Measurements from ENCODE around the gene MOCS1. TPM values are rescaled to one million over a fixed set of nuclear protein-coding genes. Genes with fewer than 3 reads are reported as not detected.
"Not testable (repeated sequence)": the region's sequence is repeated elsewhere in the genome, so short reads cannot be mapped to it uniquely, and the experiment has no call there.

The MOCS1 gene
- polyA plus RNA-seq (2013, experiment 1 of 2) = 12.4 TPM
- 12.4 TPM for polyA plus RNA-seq (2013, experiment 2 of 2)

GRCh38 chr6:39934131-39934757, at the start of gene MOCS1:
Gene MOCS1, minus strand, starts transcription at chr6:39934462. Its CDS starts 45 bp downstream, at chr6:39934417.
- 0 to 1% methylated on average over 34 to 44 of the region's 46 CpGs for WGBS, 2 experiments (ENCODE audit: insufficient coverage in 2 of 2)
- Histone ChIP-seq H3K4me1 (ENCODE audit: control insufficient read depth, insufficient read depth, low read length, poor library complexity, severe bottlenecking) (peaks cover 16% of the 10 kb centered on the region), H3K4me3 (ENCODE audit: extremely low read depth, insufficient read depth, low read length, poor library complexity, severe bottlenecking) (peak within 1 kb of the TSS; percentile 70), H3K36me3 (ENCODE audit: control insufficient read depth, insufficient read depth, low read length) (no peaks in the 10 kb centered on the region), H3K27ac (ENCODE audit: low read depth, low read length, severe bottlenecking) (no peak within 1 kb of the TSS), H3K9me3 (ENCODE audit: control insufficient read depth, low read length) (no peaks in the 10 kb centered on the region)

- no peaks in the 10 kb centered on the region for H3K36me3 ChIP-seq (ENCODE audit: control insufficient read depth, insufficient read depth, low read length)
- no peaks in the 10 kb centered on the region for H3K9me3 ChIP-seq (ENCODE audit: control insufficient read depth, low read length)
- H3K27ac ChIP-seq (ENCODE audit: low read depth, low read length, severe bottlenecking) = no peak overlapping the region
- no peak overlapping the region for H3K4me3 ChIP-seq (ENCODE audit: extremely low read depth, insufficient read depth, low read length, poor library complexity, severe bottlenecking)
- peaks cover 4% of the 10 kb centered on the region for H3K4me1 ChIP-seq (ENCODE audit: control insufficient read depth, insufficient read depth, low read length, poor library complexity, severe bottlenecking)
These were observed 49.8 kb upstream of the MOCS1 start for GRCh38 chr6:39984051-39984450.

GRCh38 chr6:39983193-39983592, 48.9 kb upstream of the MOCS1 start:
- H3K27ac ChIP-seq (ENCODE audit: low read depth, low read length, severe bottlenecking) = no peak overlapping the region
- no peaks in the 10 kb centered on the region for H3K9me3 ChIP-seq (ENCODE audit: control insufficient read depth, low read length)
- no peak overlapping the region for H3K4me3 ChIP-seq (ENCODE audit: extremely low read depth, insufficient read depth, low read length, poor library complexity, severe bottlenecking)

GRCh38 chr6:39982720-39983119, 48.5 kb upstream of the MOCS1 start:
- Histone ChIP-seq H3K27ac (ENCODE audit: low read depth, low read length, severe bottlenecking) (no peak overlapping the region), H3K36me3 (ENCODE audit: control insufficient read depth, insufficient read depth, low read length) (no peaks in the 10 kb centered on the region), H3K4me1 (ENCODE audit: control insufficient read depth, insufficient read depth, low read length, poor library complexity, severe bottlenecking) (peaks cover 4% of the 10 kb centered on the region), H3K4me3 (ENCODE audit: extremely low read depth, insufficient read depth, low read length, poor library complexity, severe bottlenecking) (no peak overlapping the region), H3K9me3 (ENCODE audit: control insufficient read depth, low read length) (no peaks in the 10 kb centered on the region)

More at GRCh38 chr6:39983193-39983592, 48.9 kb upstream of the MOCS1 start:
- Histone ChIP-seq H3K4me1 (ENCODE audit: control insufficient read depth, insufficient read depth, low read length, poor library complexity, severe bottlenecking) (peaks cover 4% of the 10 kb centered on the region), H3K36me3 (ENCODE audit: control insufficient read depth, insufficient read depth, low read length) (no peaks in the 10 kb centered on the region)

GRCh38 chr6:39980839-39981580, 46.7 kb upstream of the MOCS1 start:
- peaks cover 4% of the 10 kb centered on the region for H3K4me1 ChIP-seq (ENCODE audit: control insufficient read depth, insufficient read depth, low read length, poor library complexity, severe bottlenecking)
- WGBS, 2 experiments (ENCODE audit: insufficient coverage in 2 of 2) = 75 to 77% methylated on average over 3 of the region's 3 CpGs
- H3K9me3 ChIP-seq (ENCODE audit: control insufficient read depth, low read length) = no peaks in the 10 kb centered on the region
- H3K36me3 ChIP-seq (ENCODE audit: control insufficient read depth, insufficient read depth, low read length) = no peaks in the 10 kb centered on the region
- H3K27ac ChIP-seq (ENCODE audit: low read depth, low read length, severe bottlenecking) = no peak overlapping the region
- H3K4me3 ChIP-seq (ENCODE audit: extremely low read depth, insufficient read depth, low read length, poor library complexity, severe bottlenecking) = no peak overlapping the region

GRCh38 chr6:39979461-39980328, 45.4 kb upstream of the MOCS1 start:
- Histone ChIP-seq H3K4me3 (ENCODE audit: extremely low read depth, insufficient read depth, low read length, poor library complexity, severe bottlenecking) (no peak overlapping the region), H3K9me3 (ENCODE audit: control insufficient read depth, low read length) (no peaks in the 10 kb centered on the region), H3K36me3 (ENCODE audit: control insufficient read depth, insufficient read depth, low read length) (no peaks in the 10 kb centered on the region), H3K4me1 (ENCODE audit: control insufficient read depth, insufficient read depth, low read length, poor library complexity, severe bottlenecking) (peaks cover 4% of the 10 kb centered on the region), H3K27ac (ENCODE audit: low read depth, low read length, severe bottlenecking) (no peak overlapping the region)
- 69 to 74% methylated on average over 2 to 3 of the region's 3 CpGs for WGBS, 2 experiments (ENCODE audit: insufficient coverage in 2 of 2)

- Histone ChIP-seq H3K4me3 (ENCODE audit: extremely low read depth, insufficient read depth, low read length, poor library complexity, severe bottlenecking) (no peak overlapping the region), H3K27ac (ENCODE audit: low read depth, low read length, severe bottlenecking) (no peak overlapping the region), H3K9me3 (ENCODE audit: control insufficient read depth, low read length) (no peaks in the 10 kb centered on the region), H3K4me1 (ENCODE audit: control insufficient read depth, insufficient read depth, low read length, poor library complexity, severe bottlenecking) (peaks cover 4% of the 10 kb centered on the region), H3K36me3 (ENCODE audit: control insufficient read depth, insufficient read depth, low read length) (no peaks in the 10 kb centered on the region)
- 80 to 100% methylated on average over 1 of the region's 1 CpG for WGBS, 2 experiments (ENCODE audit: insufficient coverage in 2 of 2)
These were observed 44.0 kb upstream of the MOCS1 start for GRCh38 chr6:39978240-39978639.

- H3K9me3 ChIP-seq (ENCODE audit: control insufficient read depth, low read length) = no peaks in the 10 kb centered on the region
- WGBS, 2 experiments (ENCODE audit: insufficient coverage in 2 of 2) = 64 to 81% methylated on average over 3 of the region's 3 CpGs
- no peaks in the 10 kb centered on the region for H3K36me3 ChIP-seq (ENCODE audit: control insufficient read depth, insufficient read depth, low read length)
- no peak overlapping the region for H3K4me3 ChIP-seq (ENCODE audit: extremely low read depth, insufficient read depth, low read length, poor library complexity, severe bottlenecking)
- H3K4me1 ChIP-seq (ENCODE audit: control insufficient read depth, insufficient read depth, low read length, poor library complexity, severe bottlenecking) = no peaks in the 10 kb centered on the region
- H3K27ac ChIP-seq (ENCODE audit: low read depth, low read length, severe bottlenecking) = no peak overlapping the region
These were observed 39.4 kb upstream of the MOCS1 start for GRCh38 chr6:39973661-39974060.

GRCh38 chr6:39972717-39973116, 38.5 kb upstream of the MOCS1 start:
- not testable (repeated sequence) for H3K27ac ChIP-seq (ENCODE audit: low read depth, low read length, severe bottlenecking); H3K36me3 ChIP-seq (ENCODE audit: control insufficient read depth, insufficient read depth, low read length); H3K4me1 ChIP-seq (ENCODE audit: control insufficient read depth, insufficient read depth, low read length, poor library complexity, severe bottlenecking); H3K9me3 ChIP-seq (ENCODE audit: control insufficient read depth, low read length); H3K4me3 ChIP-seq (ENCODE audit: extremely low read depth, insufficient read depth, low read length, poor library complexity, severe bottlenecking)
- 86 to 100% methylated on average over 1 of the region's 1 CpG for WGBS, 2 experiments (ENCODE audit: insufficient coverage in 2 of 2)

- H3K27ac ChIP-seq (ENCODE audit: low read depth, low read length, severe bottlenecking); H3K4me3 ChIP-seq (ENCODE audit: extremely low read depth, insufficient read depth, low read length, poor library complexity, severe bottlenecking); H3K9me3 ChIP-seq (ENCODE audit: control insufficient read depth, low read length); H3K4me1 ChIP-seq (ENCODE audit: control insufficient read depth, insufficient read depth, low read length, poor library complexity, severe bottlenecking); H3K36me3 ChIP-seq (ENCODE audit: control insufficient read depth, insufficient read depth, low read length): not testable (repeated sequence)
- WGBS, 2 experiments (ENCODE audit: insufficient coverage in 2 of 2) = 84 to 87% methylated on average over 2 of the region's 5 CpGs
These were observed 36.9 kb upstream of the MOCS1 start for GRCh38 chr6:39971131-39971530.
